GM12873 (cell line): Measurements from ENCODE around the gene RSRC1.
A peak's percentile ranks its signal among the peaks of the same experiment; 100 is the strongest.

ENCODE experiments used
- CTCF ChIP-seq: IDR thresholded peaks from 2 replicates; pipeline ENCODE4 v1.5.1; 2012; ENCODE audit warnings: low read depth, mild to moderate bottlenecking, moderate library complexity, low read length, control low read depth; ENCODE audit not compliant: insufficient read depth; ENCODE audit errors: missing control alignments

The RSRC1 gene

GRCh38 chr3:158420654-158421396, 310.9 kb downstream of the RSRC1 start:
- no peak for TF ChIP-seq CTCF

- no peak for TF ChIP-seq CTCF
These were observed 320.6 kb downstream of the RSRC1 start for GRCh38 chr3:158430448-158430847.

GRCh38 chr3:158430968-158431367, 321.1 kb downstream of the RSRC1 start:
- TF ChIP-seq CTCF: no peak

- no peak for TF ChIP-seq CTCF
These were observed 321.9 kb downstream of the RSRC1 start for GRCh38 chr3:158431829-158432228.

- TF ChIP-seq CTCF: peak; percentile 64
These were observed 324.6 kb downstream of the RSRC1 start for GRCh38 chr3:158434412-158435038.

GRCh38 chr3:158443632-158444031, 333.7 kb downstream of the RSRC1 start:
- TF ChIP-seq CTCF: no peak

GRCh38 chr3:158447408-158447807, 337.5 kb downstream of the RSRC1 start:
- TF ChIP-seq CTCF: no peak
